ENCODE measurements around the gene MTR. TPM values are rescaled to one million over a fixed set of nuclear protein-coding genes. Genes with fewer than 3 reads are reported as not detected.

Gene MTR
- total RNA-seq, 4 donors from 2014 or later, result 26.1 to 41.6 (median 32.8) TPM

DNA sequence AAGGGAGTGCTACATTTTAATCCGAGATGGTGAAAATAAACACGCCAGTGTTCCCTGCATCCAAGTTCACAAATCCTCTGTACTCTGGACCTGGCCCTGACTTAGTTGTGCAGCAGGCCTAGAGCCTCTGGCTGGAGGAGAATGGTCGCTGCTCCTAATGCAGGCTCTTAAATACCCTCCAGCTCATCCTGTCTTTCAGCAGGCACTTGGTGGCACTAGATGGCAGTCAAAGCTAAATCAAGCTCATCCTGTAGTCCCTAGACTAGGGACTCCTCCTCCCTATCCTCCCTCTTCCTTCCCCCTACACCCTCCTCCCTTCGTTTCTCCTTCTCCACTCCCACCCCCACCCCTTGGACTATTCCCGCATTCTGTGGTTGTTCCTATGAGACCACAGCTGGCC is 41.6 kb upstream of the MTR start:
- TF ChIP-seq CTCF (IDR thresholded peaks at IDR 0.05; ENCODE audit: low read depth), result no peak

- TF ChIP-seq CTCF (IDR thresholded peaks at IDR 0.05; ENCODE audit: low read depth), result no peak
Measured at GRCh38 chr1:236753964-236754363, 41.1 kb upstream of the MTR start.

- no peak for TF ChIP-seq CTCF (IDR thresholded peaks at IDR 0.05; ENCODE audit: low read depth)
Measured at GRCh38 chr1:236754525-236755210, 40.4 kb upstream of the MTR start.

DNA sequence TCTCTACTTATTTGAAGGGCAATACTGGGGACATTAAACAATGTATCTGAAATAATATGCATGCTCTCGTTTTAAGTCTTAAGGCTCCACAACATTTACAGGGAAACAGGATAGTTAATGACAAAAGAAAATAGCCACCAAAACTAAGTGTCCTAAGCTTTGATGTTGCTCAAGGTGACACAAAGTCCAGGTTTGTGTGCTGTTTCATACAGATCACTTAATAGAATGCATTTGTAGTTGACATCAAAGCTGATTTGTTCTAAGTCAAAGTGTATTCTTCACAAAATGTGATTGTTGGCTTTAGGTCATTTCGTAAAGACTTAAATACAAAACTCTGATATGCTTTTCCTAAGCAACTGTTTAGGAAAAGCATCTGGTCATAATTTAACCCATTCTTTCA is 37.5 kb upstream of the MTR start:
- no peak for TF ChIP-seq CTCF (IDR thresholded peaks at IDR 0.05; ENCODE audit: low read depth)

GRCh38 chr1:236759252-236759859 is 35.7 kb upstream of the MTR start:
- TF ChIP-seq CTCF (IDR thresholded peaks at IDR 0.05; ENCODE audit: low read depth), result no peak

DNA sequence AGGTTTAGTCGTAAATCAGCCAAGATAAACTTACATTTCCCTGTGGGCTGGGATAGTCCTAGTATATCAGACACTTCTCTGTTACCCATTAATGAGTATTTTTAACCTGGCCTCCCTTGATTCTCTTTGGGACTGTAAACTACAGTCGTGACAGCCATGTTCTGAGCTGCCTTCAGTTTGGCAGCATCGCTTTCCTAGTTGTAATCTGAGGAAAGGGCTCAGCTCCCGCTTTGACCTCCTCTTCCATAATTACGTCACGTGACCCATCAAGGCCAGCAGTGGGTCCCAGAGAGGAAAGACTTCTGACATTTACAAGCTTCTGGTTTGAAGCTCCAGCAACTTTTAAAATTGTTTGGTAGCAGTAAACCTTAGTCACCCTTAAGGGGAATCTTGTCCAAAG is 34.6 kb upstream of the MTR start:
- TF ChIP-seq CTCF (IDR thresholded peaks at IDR 0.05; ENCODE audit: low read depth), result no peak

DNA sequence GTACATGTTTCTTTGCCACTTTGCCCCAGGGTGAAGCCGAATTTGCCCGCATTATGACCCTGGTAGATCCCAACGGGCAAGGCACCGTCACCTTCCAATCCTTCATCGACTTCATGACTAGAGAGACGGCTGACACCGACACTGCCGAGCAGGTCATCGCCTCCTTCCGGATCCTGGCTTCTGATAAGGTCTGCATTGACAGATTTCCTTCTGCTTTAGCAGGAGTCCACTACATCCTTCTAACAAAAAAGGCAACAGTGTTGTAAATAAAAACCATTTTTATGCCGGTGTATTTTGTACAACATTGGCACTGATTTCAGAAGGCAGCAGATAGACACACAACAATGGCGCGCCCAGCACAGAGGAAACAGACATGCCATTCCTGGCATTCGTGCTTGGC is 34.1 kb upstream of the MTR start:
- no peak for TF ChIP-seq CTCF (IDR thresholded peaks at IDR 0.05; ENCODE audit: low read depth)

All from subcutaneous adipose tissue (tissue), 4 donors.